Ishikawa (cell line): ENCODE results near the gene ZBTB7C.

ENCODE experiments used
- CEBPB ChIP-seq: IDR thresholded peaks from 2 replicates; pipeline ENCODE4 v1.6.1; 2012
- CREB1 ChIP-seq: IDR thresholded peaks from 2 replicates; pipeline ENCODE4 v1.6.1; 2012; ENCODE audit warnings: low read depth
- EP300 ChIP-seq: IDR thresholded peaks from 2 replicates; pipeline ENCODE4 v1.6.1; 2012; ENCODE audit warnings: borderline replicate concordance
- RAD21 ChIP-seq: IDR thresholded peaks from 2 replicates; pipeline ENCODE4 v1.6.1; 2012; ENCODE audit warnings: low read depth
- YY1 ChIP-seq: IDR thresholded peaks from 2 replicates; pipeline ENCODE4 v1.6.1; 2012; ENCODE audit warnings: low read depth
- TF ChIP-seq, protein P1 (sequence below): IDR thresholded peaks from 2 replicates; pipeline ENCODE4 v1.6.1; 2012; ENCODE audit warnings: low read depth, mild to moderate bottlenecking
- TF ChIP-seq, protein P2 (sequence below): IDR thresholded peaks from 2 replicates; pipeline ENCODE4 v1.6.1; 2012

GRCh38 chr18:48203961-48204666 is 205.1 kb downstream of the ZBTB7C start:
- no peak for TF ChIP-seq YY1
- TF ChIP-seq RAD21 = no peak
- TF ChIP-seq EP300 = no peak
- no peak for TF ChIP-seq CREB1
- TF ChIP-seq, protein P1, sequence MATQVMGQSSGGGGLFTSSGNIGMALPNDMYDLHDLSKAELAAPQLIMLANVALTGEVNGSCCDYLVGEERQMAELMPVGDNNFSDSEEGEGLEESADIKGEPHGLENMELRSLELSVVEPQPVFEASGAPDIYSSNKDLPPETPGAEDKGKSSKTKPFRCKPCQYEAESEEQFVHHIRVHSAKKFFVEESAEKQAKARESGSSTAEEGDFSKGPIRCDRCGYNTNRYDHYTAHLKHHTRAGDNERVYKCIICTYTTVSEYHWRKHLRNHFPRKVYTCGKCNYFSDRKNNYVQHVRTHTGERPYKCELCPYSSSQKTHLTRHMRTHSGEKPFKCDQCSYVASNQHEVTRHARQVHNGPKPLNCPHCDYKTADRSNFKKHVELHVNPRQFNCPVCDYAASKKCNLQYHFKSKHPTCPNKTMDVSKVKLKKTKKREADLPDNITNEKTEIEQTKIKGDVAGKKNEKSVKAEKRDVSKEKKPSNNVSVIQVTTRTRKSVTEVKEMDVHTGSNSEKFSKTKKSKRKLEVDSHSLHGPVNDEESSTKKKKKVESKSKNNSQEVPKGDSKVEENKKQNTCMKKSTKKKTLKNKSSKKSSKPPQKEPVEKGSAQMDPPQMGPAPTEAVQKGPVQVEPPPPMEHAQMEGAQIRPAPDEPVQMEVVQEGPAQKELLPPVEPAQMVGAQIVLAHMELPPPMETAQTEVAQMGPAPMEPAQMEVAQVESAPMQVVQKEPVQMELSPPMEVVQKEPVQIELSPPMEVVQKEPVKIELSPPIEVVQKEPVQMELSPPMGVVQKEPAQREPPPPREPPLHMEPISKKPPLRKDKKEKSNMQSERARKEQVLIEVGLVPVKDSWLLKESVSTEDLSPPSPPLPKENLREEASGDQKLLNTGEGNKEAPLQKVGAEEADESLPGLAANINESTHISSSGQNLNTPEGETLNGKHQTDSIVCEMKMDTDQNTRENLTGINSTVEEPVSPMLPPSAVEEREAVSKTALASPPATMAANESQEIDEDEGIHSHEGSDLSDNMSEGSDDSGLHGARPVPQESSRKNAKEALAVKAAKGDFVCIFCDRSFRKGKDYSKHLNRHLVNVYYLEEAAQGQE = no peak
- no peak for TF ChIP-seq CEBPB
- TF ChIP-seq, protein P2, sequence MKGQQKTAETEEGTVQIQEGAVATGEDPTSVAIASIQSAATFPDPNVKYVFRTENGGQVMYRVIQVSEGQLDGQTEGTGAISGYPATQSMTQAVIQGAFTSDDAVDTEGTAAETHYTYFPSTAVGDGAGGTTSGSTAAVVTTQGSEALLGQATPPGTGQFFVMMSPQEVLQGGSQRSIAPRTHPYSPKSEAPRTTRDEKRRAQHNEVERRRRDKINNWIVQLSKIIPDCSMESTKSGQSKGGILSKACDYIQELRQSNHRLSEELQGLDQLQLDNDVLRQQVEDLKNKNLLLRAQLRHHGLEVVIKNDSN = no peak
